DMS114 treated with DMSO at 0.1 percent for 48 hours (cell line): Measurements from ENCODE around the gene PCYT2.

Experiments
- DNase-seq: peaks from one replicate; lab custom pipeline; 2025; ENCODE audit not compliant: unreplicated experiment; lab: John Stamatoyannopoulos, UW

PCYT2 gene

GRCh38 chr17:81914103-81914850, 3.1 kb upstream of the PCYT2 start:
- no peak for DNase-seq

- DNase-seq, result no peak
These were observed 2.3 kb upstream of the PCYT2 start for GRCh38 chr17:81913394-81914102.

GRCh38 chr17:81912441-81913309, 1.5 kb upstream of the PCYT2 start:
- no peak for DNase-seq

- no peak for DNase-seq
These were observed 770 bp upstream of the PCYT2 start for GRCh38 chr17:81911969-81912368.

- no peak for DNase-seq
These were observed 341 bp downstream of the PCYT2 start for GRCh38 chr17:81910840-81911276.

GRCh38 chr17:81909966-81910839, 996 bp downstream of the PCYT2 start:
- DNase-seq, result no peak

GRCh38 chr17:81909231-81909630, 2.0 kb downstream of the PCYT2 start:
- DNase-seq, result no peak

- DNase-seq, result no peak
These were observed 2.4 kb downstream of the PCYT2 start for GRCh38 chr17:81908793-81909192.

- no peak for DNase-seq
These were observed 3.7 kb downstream of the PCYT2 start for GRCh38 chr17:81907219-81908145.

GRCh38 chr17:81906476-81907218, 4.6 kb downstream of the PCYT2 start:
- no peak for DNase-seq

GRCh38 chr17:81905993-81906392, 5.2 kb downstream of the PCYT2 start:
- DNase-seq, result no peak

- DNase-seq, result no peak
These were observed 5.7 kb downstream of the PCYT2 start for GRCh38 chr17:81905424-81905875.

- no peak for DNase-seq
These were observed 6.4 kb downstream of the PCYT2 start for GRCh38 chr17:81904600-81905423.

GRCh38 chr17:81903896-81904599, 7.2 kb downstream of the PCYT2 start:
- no peak for DNase-seq

- DNase-seq, result no peak
These were observed 7.8 kb downstream of the PCYT2 start for GRCh38 chr17:81903415-81903831.

- no peak for DNase-seq
These were observed 8.4 kb downstream of the PCYT2 start for GRCh38 chr17:81902653-81903414.
